SK-N-SH treated with all-trans-retinoic acid at 6 μM for 48 hours (cell line): ENCODE results near the gene SERGEF.

Source experiments
- ATAC-seq: fragments of 200-7000 bp; cut with Tn5 transposase; 3 replicates; pipeline ENCODE4 v1.9.1; 2020; ENCODE audit warnings: mild to moderate bottlenecking, moderate library complexity
- ARNTL ChIP-seq: fragments of 450-650 bp; formaldehyde crosslinking; IDR thresholded peaks from 2 replicates; pipeline ENCODE4 v1.5.0; 2020; ENCODE audit warnings: low read depth, mild to moderate bottlenecking, moderate library complexity, borderline replicate concordance
- BACH2 ChIP-seq: fragments of 250-450 bp; sonication (Bioruptor Pico); IDR thresholded peaks from 2 replicates; pipeline ENCODE4 v1.9.0; 2021; ENCODE audit warnings: mild to moderate bottlenecking, borderline replicate concordance
- CREB5 ChIP-seq: fragments of 250-450 bp; sonication (Bioruptor Pico); IDR thresholded peaks from 2 replicates; pipeline ENCODE4 v1.5.1; 2020; ENCODE audit warnings: low read depth, mild to moderate bottlenecking, moderate library complexity
- CSDC2 ChIP-seq: fragments of 250-450 bp; sonication (Bioruptor Pico); IDR thresholded peaks from 2 replicates; pipeline ENCODE4 v1.5.0; 2020; ENCODE audit warnings: mild to moderate bottlenecking, moderate library complexity
- CSRNP3 ChIP-seq: fragments of 250-450 bp; sonication (Bioruptor Pico); IDR thresholded peaks from 2 replicates; pipeline ENCODE4 v1.5.1; 2021; ENCODE audit warnings: mild to moderate bottlenecking, moderate library complexity
- ESRRG ChIP-seq: fragments of 250-450 bp; sonication (Bioruptor Pico); IDR thresholded peaks from 2 replicates; pipeline ENCODE4 v1.6.1; 2021; ENCODE audit warnings: mild to moderate bottlenecking
- GLIS3 ChIP-seq: fragments of 250-450 bp; sonication (Bioruptor Pico); IDR thresholded peaks from 2 replicates; pipeline ENCODE4 v1.5.0; 2020; ENCODE audit warnings: mild to moderate bottlenecking, moderate library complexity
- ISL1 ChIP-seq: fragments of 250-450 bp; sonication (Bioruptor Pico); IDR thresholded peaks from 2 replicates; pipeline ENCODE4 v2.1.2; 2022; ENCODE audit warnings: mild to moderate bottlenecking, moderate library complexity
- OSR1 ChIP-seq: fragments of 250-450 bp; sonication (Bioruptor Pico); IDR thresholded peaks from 2 replicates; pipeline ENCODE4 v1.8.0; 2022; ENCODE audit warnings: moderate library complexity, mild to moderate bottlenecking, inconsistent platforms
- POU6F1 ChIP-seq: fragments of 250-450 bp; sonication (Bioruptor Pico); IDR thresholded peaks from 2 replicates; pipeline ENCODE4 v1.8.0; 2021; ENCODE audit warnings: low read depth, mild to moderate bottlenecking, moderate library complexity, borderline replicate concordance
- PPARA ChIP-seq: fragments of 250-450 bp; sonication (Bioruptor Pico); IDR thresholded peaks from 2 replicates; pipeline ENCODE4 v1.5.0; 2020; ENCODE audit warnings: mild to moderate bottlenecking, borderline replicate concordance
- RARB ChIP-seq: fragments of 250-450 bp; sonication (Bioruptor Pico); IDR thresholded peaks from 2 replicates; pipeline ENCODE4 v1.8.0; 2021; ENCODE audit warnings: mild to moderate bottlenecking, moderate library complexity
- SNAI2 ChIP-seq: fragments of 250-450 bp; sonication (Bioruptor Pico); IDR thresholded peaks from 2 replicates; pipeline ENCODE4 v1.5.0; 2020; ENCODE audit warnings: mild to moderate bottlenecking, moderate library complexity
- TCF4 ChIP-seq: fragments of 250-450 bp; sonication (Bioruptor Pico); IDR thresholded peaks from 2 replicates; pipeline ENCODE4 v1.8.0; 2021; ENCODE audit warnings: mild to moderate bottlenecking, moderate library complexity, borderline replicate concordance
- TOX ChIP-seq: fragments of 250-450 bp; sonication (Bioruptor Pico); IDR thresholded peaks from 2 replicates; pipeline ENCODE4 v1.8.0; 2021; ENCODE audit warnings: mild to moderate bottlenecking, moderate library complexity, borderline replicate concordance
- TSHZ2 ChIP-seq: fragments of 250-450 bp; sonication (Bioruptor Pico); IDR thresholded peaks from 2 replicates; pipeline ENCODE4 v1.5.0; 2020; ENCODE audit warnings: mild to moderate bottlenecking, moderate library complexity
- ZC3H10 ChIP-seq: fragments of 250-450 bp; sonication (Bioruptor Pico); IDR thresholded peaks from 2 replicates; pipeline ENCODE4 v1.5.1; 2021; ENCODE audit warnings: mild to moderate bottlenecking, moderate library complexity
- ZFP3 ChIP-seq: fragments of 250-450 bp; sonication (Bioruptor Pico); IDR thresholded peaks from 2 replicates; pipeline ENCODE4 v1.5.0; 2020; ENCODE audit warnings: mild to moderate bottlenecking, moderate library complexity
- ZFP30 ChIP-seq: fragments of 450-650 bp; formaldehyde crosslinking; IDR thresholded peaks from 2 replicates; pipeline ENCODE4 v1.5.0; 2022; ENCODE audit warnings: mild to moderate bottlenecking, moderate library complexity
- ZNF565 ChIP-seq: fragments of 450-650 bp; formaldehyde crosslinking; conservative IDR thresholded peaks from 2 replicates; pipeline ENCODE4 v1.5.0; 2020; ENCODE audit warnings: low read depth, mild to moderate bottlenecking, moderate library complexity

The SERGEF gene

GRCh38 chr11:17741487-17741886 lies 271.4 kb downstream of the SERGEF start:
- TF ChIP-seq ZC3H10 (CRISPR knock-in tag): no peak
- TF ChIP-seq CREB5 (CRISPR knock-in tag): no peak
- no peak for TF ChIP-seq CSRNP3 (CRISPR knock-in tag)
- TF ChIP-seq ESRRG: no peak
- no peak for TF ChIP-seq RARB (CRISPR knock-in tag)
- TF ChIP-seq ZFP30 (CRISPR knock-in tag): no peak
- TF ChIP-seq SNAI2 (CRISPR knock-in tag): no peak
- TF ChIP-seq ISL1 (CRISPR knock-in tag): no peak
- no peak for TF ChIP-seq POU6F1 (CRISPR knock-in tag)
- TF ChIP-seq TCF4 (CRISPR knock-in tag): no peak
- TF ChIP-seq GLIS3: no peak
- no peak for TF ChIP-seq CSDC2
- no peak for TF ChIP-seq PPARA (CRISPR knock-in tag)
- TF ChIP-seq TSHZ2 (CRISPR knock-in tag): no peak
- no peak for TF ChIP-seq ZNF565 (CRISPR knock-in tag)
- TF ChIP-seq ARNTL (CRISPR knock-in tag): no peak
- TF ChIP-seq ZFP3 (CRISPR knock-in tag): no peak
- no peak for TF ChIP-seq TOX (CRISPR knock-in tag)
- ATAC-seq: no peak

- TF ChIP-seq BACH2 (CRISPR knock-in tag) (no peak), ZNF565 (CRISPR knock-in tag) (no peak), ESRRG (no peak), TSHZ2 (CRISPR knock-in tag) (no peak), ZFP3 (CRISPR knock-in tag) (no peak), TCF4 (CRISPR knock-in tag) (no peak), PPARA (CRISPR knock-in tag) (no peak), OSR1 (CRISPR knock-in tag) (no peak), RARB (CRISPR knock-in tag) (no peak), GLIS3 (no peak), CSRNP3 (CRISPR knock-in tag) (no peak)
- ATAC-seq: no peak
Measured at GRCh38 chr11:17740649-17741235, 272.1 kb downstream of the SERGEF start.
